ENCODE data around the gene KRT79. TPM values are rescaled to one million over a fixed set of nuclear protein-coding genes. Genes with fewer than 3 reads are reported as not detected.

KRT79 gene
- total RNA-seq, 1 donor from 2014 or later = not detected

DNA sequence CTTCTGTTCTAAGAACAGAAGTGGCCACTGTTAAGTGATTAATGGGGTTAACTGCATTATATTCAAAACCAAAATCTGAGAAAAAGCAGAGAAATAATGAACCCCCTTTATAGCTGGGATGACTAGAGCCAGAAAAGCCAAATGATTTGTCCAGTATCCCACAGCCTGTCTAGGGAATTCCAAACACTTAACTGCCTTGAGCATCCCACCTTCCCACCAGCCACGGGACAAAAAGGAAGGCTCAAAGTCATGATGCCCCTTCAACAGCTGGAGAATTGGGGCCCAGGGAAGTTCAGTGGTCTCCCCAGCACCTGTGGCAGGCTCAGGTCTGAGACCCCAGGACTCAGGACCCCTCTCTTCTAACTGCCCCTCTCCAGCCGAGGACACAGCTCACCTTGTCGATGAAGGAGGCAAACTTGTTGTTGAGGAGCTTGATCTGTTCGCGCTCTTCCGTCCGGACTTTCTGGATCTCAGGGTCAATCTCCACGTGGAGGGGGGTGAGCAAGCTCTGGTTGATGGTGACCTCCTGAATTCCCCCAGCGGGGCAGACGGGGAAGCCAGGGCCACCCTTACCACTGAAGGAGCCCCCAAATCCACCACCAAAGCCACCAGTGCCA lies 20.8 kb downstream of the KRT79 start:
- TF ChIP-seq, protein P1, sequence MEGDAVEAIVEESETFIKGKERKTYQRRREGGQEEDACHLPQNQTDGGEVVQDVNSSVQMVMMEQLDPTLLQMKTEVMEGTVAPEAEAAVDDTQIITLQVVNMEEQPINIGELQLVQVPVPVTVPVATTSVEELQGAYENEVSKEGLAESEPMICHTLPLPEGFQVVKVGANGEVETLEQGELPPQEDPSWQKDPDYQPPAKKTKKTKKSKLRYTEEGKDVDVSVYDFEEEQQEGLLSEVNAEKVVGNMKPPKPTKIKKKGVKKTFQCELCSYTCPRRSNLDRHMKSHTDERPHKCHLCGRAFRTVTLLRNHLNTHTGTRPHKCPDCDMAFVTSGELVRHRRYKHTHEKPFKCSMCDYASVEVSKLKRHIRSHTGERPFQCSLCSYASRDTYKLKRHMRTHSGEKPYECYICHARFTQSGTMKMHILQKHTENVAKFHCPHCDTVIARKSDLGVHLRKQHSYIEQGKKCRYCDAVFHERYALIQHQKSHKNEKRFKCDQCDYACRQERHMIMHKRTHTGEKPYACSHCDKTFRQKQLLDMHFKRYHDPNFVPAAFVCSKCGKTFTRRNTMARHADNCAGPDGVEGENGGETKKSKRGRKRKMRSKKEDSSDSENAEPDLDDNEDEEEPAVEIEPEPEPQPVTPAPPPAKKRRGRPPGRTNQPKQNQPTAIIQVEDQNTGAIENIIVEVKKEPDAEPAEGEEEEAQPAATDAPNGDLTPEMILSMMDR (IDR thresholded peaks at IDR 0.05) = no peak
- no peak for DNase-seq (ENCODE audit: low spot score in 2 of 2)
- Histone ChIP-seq H3K27me3 (no peaks in the 10 kb centered on the region), H3K9me3 (no peaks in the 10 kb centered on the region), H3K4me3 (no peak overlapping the region), H3K27ac (no peak overlapping the region), H3K4me1 (no peaks in the 10 kb centered on the region), H3K36me3 (no peaks in the 10 kb centered on the region)
- intact Hi-C loops (cut with DNase I) = no loop called here

DNA sequence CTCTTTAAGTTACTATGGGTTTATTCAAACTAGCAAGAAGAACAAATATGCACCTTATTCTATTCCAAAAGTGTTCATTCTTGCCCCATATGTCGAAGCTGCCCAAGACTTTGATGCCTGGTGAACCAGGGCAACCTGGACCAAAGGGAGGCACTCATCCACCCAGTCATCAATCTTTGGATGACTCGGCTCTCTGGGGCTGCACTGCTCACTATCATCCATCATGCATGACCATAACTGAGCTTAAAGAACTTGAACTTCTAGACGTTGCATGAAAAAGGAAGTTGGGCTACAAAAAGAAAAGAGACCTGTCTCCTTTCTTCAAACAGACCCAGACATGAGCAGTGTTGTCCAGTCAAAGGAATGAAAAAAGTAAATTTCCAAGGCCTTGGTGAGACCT lies 21.4 kb downstream of the KRT79 start:
- no peak overlapping the region for H3K4me3 ChIP-seq
- DNase-seq (ENCODE audit: low spot score in 2 of 2) = no peak
- TF ChIP-seq, protein P1 (IDR thresholded peaks at IDR 0.05) = no peak
- H3K4me1 ChIP-seq = no peaks in the 10 kb centered on the region
- no peaks in the 10 kb centered on the region for H3K27me3 ChIP-seq
- H3K9me3 ChIP-seq = no peaks in the 10 kb centered on the region
- no peak overlapping the region for H3K27ac ChIP-seq
- no peaks in the 10 kb centered on the region for H3K36me3 ChIP-seq
- intact Hi-C loops (cut with DNase I) = no loop called here

DNA sequence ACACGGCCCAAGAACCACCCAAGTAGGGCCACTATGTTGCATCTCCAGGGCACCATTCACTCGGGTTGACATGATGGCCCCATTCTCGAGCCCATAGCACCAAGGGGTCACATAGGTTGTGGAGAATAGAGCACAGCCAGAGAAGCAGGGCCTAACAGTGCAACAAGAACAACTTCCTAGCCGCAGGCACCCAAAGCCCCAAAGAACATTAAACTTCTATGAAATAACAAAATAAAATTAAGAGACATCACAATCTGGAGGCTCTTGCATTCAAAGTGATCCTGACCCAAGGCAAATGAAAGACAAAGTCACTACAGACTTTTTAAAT lies 22.1 kb downstream of the KRT79 start:
- H3K4me3 ChIP-seq = no peak overlapping the region
- H3K9me3 ChIP-seq = no peaks in the 10 kb centered on the region
- H3K4me1 ChIP-seq = no peaks in the 10 kb centered on the region
- DNase-seq (ENCODE audit: low spot score in 2 of 2) = no peak
- no peaks in the 10 kb centered on the region for H3K36me3 ChIP-seq
- intact Hi-C loops (cut with DNase I) = no loop called here
- TF ChIP-seq, protein P1 (IDR thresholded peaks at IDR 0.05) = no peak
- no peaks in the 10 kb centered on the region for H3K27me3 ChIP-seq
- H3K27ac ChIP-seq = no peak overlapping the region

DNA sequence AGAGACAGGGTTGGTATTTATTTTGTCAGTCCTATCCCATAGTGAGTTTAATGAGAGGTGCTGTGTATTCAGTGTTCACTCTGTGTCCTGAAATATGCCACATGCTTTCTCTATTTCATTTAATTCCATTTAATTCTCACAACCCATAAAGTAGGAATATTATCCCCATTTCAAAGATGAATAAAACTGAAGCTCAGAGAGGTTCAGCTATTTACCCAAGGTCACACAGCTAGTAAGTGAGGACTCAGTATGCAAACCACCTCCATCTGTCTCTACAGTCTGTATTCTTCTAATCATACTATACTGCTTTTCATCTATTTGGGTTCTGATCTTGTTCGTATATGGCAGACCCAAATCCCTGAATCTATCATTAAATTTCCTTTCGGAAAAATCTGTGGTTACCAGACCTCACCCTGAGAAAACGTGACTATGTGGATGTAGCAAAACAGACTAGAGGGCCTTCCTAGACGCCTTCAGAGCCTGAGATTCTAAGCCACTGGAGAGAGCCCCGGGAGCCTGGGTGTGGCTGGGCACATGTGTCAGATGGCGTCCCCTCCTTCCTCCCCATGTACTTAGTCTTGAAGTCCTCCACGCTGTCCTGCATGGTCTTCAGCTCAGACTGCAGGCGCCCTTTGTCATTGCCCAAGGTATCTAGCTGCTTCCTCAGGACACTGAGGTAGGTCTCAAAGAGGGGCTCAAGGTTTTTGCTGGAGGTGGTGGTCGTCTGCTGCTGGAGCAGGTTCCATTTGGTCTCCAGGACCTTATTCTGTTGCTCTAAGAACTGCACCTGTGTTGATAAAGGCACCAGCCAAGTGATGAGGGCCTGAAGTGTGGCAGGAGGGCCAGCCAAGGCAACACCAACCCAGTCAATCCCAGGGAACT lies 22.7 kb downstream of the KRT79 start:
- no peak overlapping the region for H3K4me3 ChIP-seq
- no peaks in the 10 kb centered on the region for H3K27me3 ChIP-seq
- no peak for DNase-seq (ENCODE audit: low spot score in 2 of 2)
- H3K9me3 ChIP-seq = no peaks in the 10 kb centered on the region
- no peak overlapping the region for H3K27ac ChIP-seq
- H3K36me3 ChIP-seq = no peaks in the 10 kb centered on the region
- TF ChIP-seq, protein P1 (IDR thresholded peaks at IDR 0.05) = no peak
- intact Hi-C loops (cut with DNase I) = no loop called here
- H3K4me1 ChIP-seq = no peaks in the 10 kb centered on the region

DNA sequence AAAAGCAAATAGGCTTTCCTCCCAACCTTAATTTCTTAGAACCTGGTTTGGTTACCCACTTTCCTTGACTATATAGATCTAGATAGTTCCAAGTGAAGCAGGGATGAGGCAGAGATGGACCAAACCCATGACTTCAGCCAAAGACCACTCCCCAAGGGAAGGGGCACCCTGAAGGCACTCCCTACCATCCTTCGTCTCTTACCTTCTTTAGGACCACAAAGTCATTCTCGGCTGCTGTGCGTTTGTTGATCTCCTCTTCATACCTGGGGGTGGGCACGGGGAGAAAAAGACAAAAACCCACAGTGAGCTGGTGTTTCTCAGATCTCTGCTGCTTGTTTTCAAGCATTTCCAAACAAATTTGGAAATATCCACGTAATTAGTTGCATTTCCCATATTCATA lies 23.6 kb downstream of the KRT79 start:
- Histone ChIP-seq H3K4me1 (no peaks in the 10 kb centered on the region), H3K9me3 (no peaks in the 10 kb centered on the region), H3K27ac (no peak overlapping the region), H3K36me3 (no peaks in the 10 kb centered on the region), H3K27me3 (no peaks in the 10 kb centered on the region), H3K4me3 (no peak overlapping the region)
- no peak for DNase-seq (ENCODE audit: low spot score in 2 of 2)
- TF ChIP-seq, protein P1 (IDR thresholded peaks at IDR 0.05) = no peak
- intact Hi-C loops (cut with DNase I) = no loop called here
